Tibial nerve (tissue), 4 donors: ENCODE results near the gene KCNMA1. TPM values are rescaled to one million over a fixed set of nuclear protein-coding genes. Genes with fewer than 3 reads are reported as not detected.

Source experiments
- DNase-seq, 2 donors: peaks; one replicate each; pipeline ENCODE4 v3.0.0-alpha.2; 2019; ENCODE audit warnings: low spot score in 2 of 2
- H3K27ac ChIP-seq, 4 donors: fragments of 200-600 bp; sonication (generic) in 3 of 4; one replicate each; pipeline ENCODE4 v1.5.1; 2017 to 2019; ENCODE audit warnings: mild to moderate bottlenecking in 1 of 4
- H3K27me3 ChIP-seq, 2 donors: fragments of 200-600 bp; sonication (generic) in 1 of 2; one replicate each; pipeline versions ENCODE4 v1.5.1 to v1.6.0; 2017 to 2019
- H3K36me3 ChIP-seq, 3 donors: fragments of 200-600 bp; sonication (generic); one replicate each; pipeline ENCODE4 v1.5.1; 2018 to 2019
- H3K4me1 ChIP-seq, 4 donors: fragments of 200-600 bp; sonication (generic) in 3 of 4; one replicate each; pipeline ENCODE4 v1.5.1; 2017 to 2019
- H3K4me3 ChIP-seq, 4 donors: fragments of 200-600 bp; sonication (generic) in 3 of 4; one replicate each; pipeline ENCODE4 v1.5.1; 2017 to 2019; ENCODE audit warnings: mild to moderate bottlenecking in 1 of 4, moderate library complexity in 1 of 4
- H3K9me3 ChIP-seq, 4 donors: fragments of 200-600 bp; sonication (generic) in 3 of 4; one replicate each; pipeline ENCODE4 v1.5.1; 2017 to 2019
- EP300 ChIP-seq, 2 donors: sonication (generic); formaldehyde crosslinking; IDR thresholded peaks; one replicate each; pipeline ENCODE4 v1.6.1; 2017; ENCODE audit warnings: antibody characterized with exemption in 2 of 2, mild to moderate bottlenecking in 1 of 2
- POLR2A ChIP-seq, 2 donors: fragments of 450-650 bp; IDR thresholded peaks; one replicate each; pipeline ENCODE4 v1.6.1; 2017; ENCODE audit warnings: antibody characterized with exemption in 2 of 2, mild to moderate bottlenecking in 2 of 2, moderate library complexity in 2 of 2
- WGBS, 2 donors: methylation state at CpG; one replicate each; pipeline ENCODE4 v1.1.5; 2018; 5-methylcytosine and 5-hydroxymethylcytosine counted together
- total RNA-seq, 4 donors: library from RNA; depleted of rRNA; stranded (reverse); fragments of >200 nt; gene quantifications; one replicate each; pipeline ENCODE4 v1.1.0, GENCODE V29; 2016
- TF ChIP-seq, protein P1 (sequence below), 5 experiments: fragments of 200-600 bp in 3 of 5; fragments of 450-650 bp in 2 of 5; sonication (generic) in 3 of 5; IDR thresholded peaks; one replicate each; pipeline ENCODE4 v1.5.1; 2016 to 2019; ENCODE audit warnings: antibody characterized with exemption in 5 of 5, mild to moderate bottlenecking in 3 of 5, moderate library complexity in 2 of 5

KCNMA1 gene
- total RNA-seq, 4 donors from 2014 or later, result 10.2 to 19.9 (median 13.7) TPM

DNA sequence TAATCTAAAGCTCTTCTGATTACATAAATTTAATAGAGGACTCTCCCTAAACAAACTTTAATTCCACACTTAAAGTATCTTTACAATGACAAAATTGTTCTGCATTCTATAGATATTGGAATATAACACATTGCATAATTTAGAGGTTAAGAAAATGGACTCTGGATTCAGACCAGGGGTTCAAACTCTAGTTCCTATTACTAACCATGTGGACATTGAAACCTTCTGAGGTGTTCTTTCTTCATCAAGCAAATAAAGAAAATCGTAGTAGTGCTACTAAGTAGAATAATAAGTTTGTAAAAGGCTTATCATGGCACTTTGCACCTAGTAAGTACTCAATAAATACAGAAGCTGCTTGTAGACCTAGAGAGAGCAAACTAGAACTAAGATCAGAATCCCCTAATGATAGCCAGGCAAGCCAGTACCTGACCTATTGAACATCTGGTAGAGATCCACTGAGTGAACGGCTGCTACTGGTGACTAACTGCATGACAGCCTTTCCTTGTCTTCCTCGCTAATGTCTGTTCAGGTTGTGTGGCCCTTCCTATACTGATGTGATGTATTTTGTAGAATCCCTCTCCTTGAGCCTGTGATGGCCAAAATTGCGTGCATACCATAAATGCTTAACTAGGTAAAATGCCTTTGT lies 430.3 kb downstream of the KCNMA1 start:
- H3K36me3 ChIP-seq, result no peaks in the 10 kb centered on the region
- H3K27ac ChIP-seq, result no peak overlapping the region
- no peaks in the 10 kb centered on the region for H3K4me1 ChIP-seq
- TF ChIP-seq EP300 (IDR thresholded peaks at IDR 0.05) (no peak), POLR2A (IDR thresholded peaks at IDR 0.05) (no peak)
- TF ChIP-seq, protein P1, sequence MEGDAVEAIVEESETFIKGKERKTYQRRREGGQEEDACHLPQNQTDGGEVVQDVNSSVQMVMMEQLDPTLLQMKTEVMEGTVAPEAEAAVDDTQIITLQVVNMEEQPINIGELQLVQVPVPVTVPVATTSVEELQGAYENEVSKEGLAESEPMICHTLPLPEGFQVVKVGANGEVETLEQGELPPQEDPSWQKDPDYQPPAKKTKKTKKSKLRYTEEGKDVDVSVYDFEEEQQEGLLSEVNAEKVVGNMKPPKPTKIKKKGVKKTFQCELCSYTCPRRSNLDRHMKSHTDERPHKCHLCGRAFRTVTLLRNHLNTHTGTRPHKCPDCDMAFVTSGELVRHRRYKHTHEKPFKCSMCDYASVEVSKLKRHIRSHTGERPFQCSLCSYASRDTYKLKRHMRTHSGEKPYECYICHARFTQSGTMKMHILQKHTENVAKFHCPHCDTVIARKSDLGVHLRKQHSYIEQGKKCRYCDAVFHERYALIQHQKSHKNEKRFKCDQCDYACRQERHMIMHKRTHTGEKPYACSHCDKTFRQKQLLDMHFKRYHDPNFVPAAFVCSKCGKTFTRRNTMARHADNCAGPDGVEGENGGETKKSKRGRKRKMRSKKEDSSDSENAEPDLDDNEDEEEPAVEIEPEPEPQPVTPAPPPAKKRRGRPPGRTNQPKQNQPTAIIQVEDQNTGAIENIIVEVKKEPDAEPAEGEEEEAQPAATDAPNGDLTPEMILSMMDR (IDR thresholded peaks at IDR 0.05), result no peak
- no peak overlapping the region for H3K4me3 ChIP-seq
- no peaks in the 10 kb centered on the region for H3K27me3 ChIP-seq
- 81 to 84% methylated on average over 4 of the region's 4 CpGs for WGBS, 2 donors
- DNase-seq, result no peak
- H3K9me3 ChIP-seq, result peaks cover 0 to 8% (median 0%) of the 10 kb centered on the region in 4 donors

DNA sequence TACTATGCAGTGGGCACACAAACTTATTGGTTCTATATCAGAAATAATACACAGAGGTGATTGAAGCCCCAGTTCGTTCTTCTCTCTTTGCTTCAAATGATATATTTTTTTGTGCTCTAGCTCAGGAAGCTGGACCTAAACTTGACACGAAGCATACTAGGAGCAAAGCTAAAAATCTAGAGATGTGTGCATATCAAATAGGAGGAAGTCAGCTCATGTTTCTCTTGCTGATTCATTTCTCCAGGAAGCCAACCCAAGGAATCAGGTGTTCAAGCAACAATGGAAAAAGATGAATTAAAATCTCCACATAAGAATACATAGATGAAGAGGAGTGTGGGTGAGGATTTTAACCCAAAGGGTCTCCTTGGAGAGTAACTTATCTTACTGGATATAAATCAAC lies 432.5 kb downstream of the KCNMA1 start:
- H3K27me3 ChIP-seq, result no peaks in the 10 kb centered on the region
- DNase-seq, result no peak
- H3K27ac ChIP-seq, result no peak overlapping the region
- no peaks in the 10 kb centered on the region for H3K4me1 ChIP-seq
- H3K36me3 ChIP-seq, result no peaks in the 10 kb centered on the region
- H3K9me3 ChIP-seq, result peaks cover 0 to 8% (median 0%) of the 10 kb centered on the region in 4 donors
- TF ChIP-seq EP300 (IDR thresholded peaks at IDR 0.05) (no peak), POLR2A (IDR thresholded peaks at IDR 0.05) (no peak)
- TF ChIP-seq, protein P1 (IDR thresholded peaks at IDR 0.05), result no peak
- no peak overlapping the region for H3K4me3 ChIP-seq
- 79 to 82% methylated on average over 2 of the region's 2 CpGs for WGBS, 2 donors

DNA sequence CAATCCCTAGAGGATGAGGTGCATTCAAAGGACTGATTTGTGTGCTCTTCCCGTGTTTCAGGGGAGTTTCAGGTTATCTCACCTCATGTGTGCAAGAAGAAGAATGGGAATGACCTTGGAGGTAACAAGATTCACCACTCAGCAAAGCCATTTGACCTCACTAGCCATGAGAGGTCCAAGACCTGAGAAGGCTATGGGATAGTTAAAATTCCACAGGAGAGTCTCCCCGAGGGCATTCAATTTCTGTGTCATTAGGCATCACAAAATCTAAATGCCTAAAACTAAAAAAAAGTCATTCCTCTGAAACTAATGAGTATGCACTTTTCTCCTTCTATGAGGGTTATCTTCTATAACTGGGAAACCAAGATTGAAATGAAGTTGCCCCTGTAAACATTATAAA lies 433.4 kb downstream of the KCNMA1 start:
- Histone ChIP-seq H3K27me3 (no peaks in the 10 kb centered on the region), H3K4me3 (no peak overlapping the region), H3K4me1 (no peaks in the 10 kb centered on the region), H3K36me3 (no peaks in the 10 kb centered on the region), H3K27ac (no peak overlapping the region), H3K9me3 (peaks cover 0 to 8% (median 0%) of the 10 kb centered on the region in 4 donors)
- DNase-seq, result no peak
- WGBS, 2 donors, result 81 to 82% methylated on average over 2 of the region's 2 CpGs
- no peak for TF ChIP-seq EP300 (IDR thresholded peaks at IDR 0.05)
- TF ChIP-seq, protein P1 (IDR thresholded peaks at IDR 0.05), result no peak

DNA sequence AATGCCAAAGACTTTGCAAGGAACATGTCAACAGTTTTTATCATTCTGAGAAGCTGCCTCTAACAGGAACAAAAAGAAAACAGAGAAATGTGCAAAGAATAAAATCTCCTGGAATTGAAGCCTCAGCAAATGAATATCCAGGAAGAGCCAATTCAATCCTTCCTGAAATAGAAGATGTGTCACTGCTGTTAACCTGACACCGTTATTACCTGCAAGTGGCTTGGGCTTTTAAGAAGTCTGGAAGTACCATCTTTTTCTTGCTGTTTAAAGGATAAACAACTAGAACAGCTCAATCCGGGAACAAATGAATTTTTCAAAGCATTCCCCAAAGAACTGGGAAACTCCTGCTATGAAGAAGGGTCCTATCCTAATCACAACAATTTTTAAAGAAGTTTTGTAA lies 434.8 kb downstream of the KCNMA1 start:
- Histone ChIP-seq H3K27me3 (no peaks in the 10 kb centered on the region), H3K36me3 (no peaks in the 10 kb centered on the region), H3K4me1 (no peaks in the 10 kb centered on the region), H3K4me3 (no peak overlapping the region), H3K27ac (no peak overlapping the region), H3K9me3 (peaks cover 0 to 8% (median 0%) of the 10 kb centered on the region in 4 donors)
- TF ChIP-seq, protein P1 (IDR thresholded peaks at IDR 0.05), result no peak
- TF ChIP-seq POLR2A (IDR thresholded peaks at IDR 0.05) (no peak), EP300 (IDR thresholded peaks at IDR 0.05) (no peak)
- DNase-seq, result no peak
- WGBS, 2 donors, result 36 to 76% methylated on average over 2 of the region's 2 CpGs

DNA sequence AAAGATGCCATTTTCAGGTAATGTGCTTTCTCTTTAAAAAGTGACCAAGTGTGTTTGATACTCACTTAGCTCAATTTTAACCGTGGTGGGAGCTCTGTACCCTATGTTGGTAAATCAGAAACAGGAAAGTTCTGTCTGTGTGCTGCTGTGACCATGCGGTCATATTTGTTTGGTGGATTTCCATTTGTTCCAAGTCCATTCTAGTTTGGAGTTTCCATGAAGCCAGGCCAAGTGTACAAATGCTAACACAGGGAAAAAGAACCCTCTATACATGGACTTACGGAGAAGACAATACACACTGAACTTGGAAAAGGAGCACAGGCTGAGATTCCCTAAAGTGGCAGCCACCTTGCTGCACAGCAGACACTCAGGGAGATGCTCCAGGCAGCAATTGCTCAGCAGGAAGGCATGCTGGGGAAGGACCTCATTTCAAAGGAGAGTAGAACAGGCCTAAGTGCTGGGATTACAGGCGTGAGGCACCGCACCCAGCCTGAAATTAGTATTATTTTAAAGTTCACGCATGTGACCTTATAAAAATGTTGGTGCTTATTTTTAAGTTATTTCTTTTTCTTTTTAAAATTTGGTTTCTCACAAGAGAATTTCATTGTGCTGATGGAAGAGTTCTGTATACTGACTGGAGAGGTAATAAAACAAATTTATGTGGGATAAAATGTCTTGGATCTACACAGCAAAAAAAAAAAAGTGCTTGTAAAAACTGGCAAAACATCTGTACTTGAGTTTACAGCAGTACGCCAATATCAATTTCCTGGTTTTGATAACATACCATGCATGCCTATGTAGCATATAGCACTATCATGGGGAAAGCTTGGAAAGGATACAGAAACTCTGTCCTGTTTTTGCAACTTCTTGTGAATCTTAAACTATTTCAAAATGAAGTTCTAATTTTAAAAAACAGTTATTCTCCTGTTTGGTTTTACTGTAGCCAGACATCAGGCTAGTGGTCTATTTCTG lies 436.2 kb downstream of the KCNMA1 start:
- TF ChIP-seq POLR2A (IDR thresholded peaks at IDR 0.05), result no peak
- TF ChIP-seq, protein P1 (IDR thresholded peaks at IDR 0.05), result no peak
- TF ChIP-seq EP300 (IDR thresholded peaks at IDR 0.05), result no peak
- H3K9me3 ChIP-seq, result peaks cover 0 to 8% (median 0%) of the 10 kb centered on the region in 4 donors
- H3K27ac ChIP-seq, result no peak overlapping the region
- H3K4me1 ChIP-seq, result no peaks in the 10 kb centered on the region
- H3K27me3 ChIP-seq, result no peaks in the 10 kb centered on the region
- no peak for DNase-seq
- H3K36me3 ChIP-seq, result no peaks in the 10 kb centered on the region
- no peak overlapping the region for H3K4me3 ChIP-seq
- 66 to 67% methylated on average over 7 of the region's 7 CpGs for WGBS, 2 donors
